ENCODE measurements around the gene RASGRP2. TPM values are rescaled to one million over a fixed set of nuclear protein-coding genes. Genes with fewer than 3 reads are reported as not detected.

RASGRP2 gene
- total and polyA plus RNA-seq, 7 donors, result 2.6 to 14.7 (median 8.0) TPM

- Histone ChIP-seq H3K9me3 (no peaks in the 10 kb centered on the region), H3K27me3 (ENCODE audit: insufficient read depth in 3 of 3, low read length in 2 of 3) (no peaks in the 10 kb centered on the region), H3K36me3 (ENCODE audit: insufficient read depth in 1 of 2, low read depth in 1 of 2) (peaks cover 34 to 100% of the 10 kb centered on the region in 2 donors), H3K4me1 (peaks cover 57% of the 10 kb centered on the region), H3K27ac (peak overlapping the region; percentile 66), H3K4me3 (no peak overlapping the region)
- intact Hi-C loops (cut with DNase I), result no loop called here
- 42 to 51% (median 45%) methylated on average over 19 of the region's 19 CpGs for WGBS, 3 donors
- peak; percentile 74 to 85 for DNase-seq
- TF ChIP-seq, protein P1, sequence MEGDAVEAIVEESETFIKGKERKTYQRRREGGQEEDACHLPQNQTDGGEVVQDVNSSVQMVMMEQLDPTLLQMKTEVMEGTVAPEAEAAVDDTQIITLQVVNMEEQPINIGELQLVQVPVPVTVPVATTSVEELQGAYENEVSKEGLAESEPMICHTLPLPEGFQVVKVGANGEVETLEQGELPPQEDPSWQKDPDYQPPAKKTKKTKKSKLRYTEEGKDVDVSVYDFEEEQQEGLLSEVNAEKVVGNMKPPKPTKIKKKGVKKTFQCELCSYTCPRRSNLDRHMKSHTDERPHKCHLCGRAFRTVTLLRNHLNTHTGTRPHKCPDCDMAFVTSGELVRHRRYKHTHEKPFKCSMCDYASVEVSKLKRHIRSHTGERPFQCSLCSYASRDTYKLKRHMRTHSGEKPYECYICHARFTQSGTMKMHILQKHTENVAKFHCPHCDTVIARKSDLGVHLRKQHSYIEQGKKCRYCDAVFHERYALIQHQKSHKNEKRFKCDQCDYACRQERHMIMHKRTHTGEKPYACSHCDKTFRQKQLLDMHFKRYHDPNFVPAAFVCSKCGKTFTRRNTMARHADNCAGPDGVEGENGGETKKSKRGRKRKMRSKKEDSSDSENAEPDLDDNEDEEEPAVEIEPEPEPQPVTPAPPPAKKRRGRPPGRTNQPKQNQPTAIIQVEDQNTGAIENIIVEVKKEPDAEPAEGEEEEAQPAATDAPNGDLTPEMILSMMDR (IDR thresholded peaks at IDR 0.05), result peak; percentile 69
- ATAC-seq, result peak in 3 of 4 donors; percentile 19 to 49 (median 32)
Observed at GRCh38 chr11:64767344-64768299, 23.7 kb upstream of the RASGRP2 start.

GRCh38 chr11:64766881-64767280 is 22.9 kb upstream of the RASGRP2 start:
- Histone ChIP-seq H3K36me3 (ENCODE audit: insufficient read depth in 1 of 2, low read depth in 1 of 2) (peaks cover 33 to 95% of the 10 kb centered on the region in 2 donors), H3K27ac (peak overlapping the region; percentile 66), H3K9me3 (no peaks in the 10 kb centered on the region), H3K4me3 (no peak overlapping the region), H3K4me1 (peaks cover 57% of the 10 kb centered on the region), H3K27me3 (ENCODE audit: insufficient read depth in 3 of 3, low read length in 2 of 3) (no peaks in the 10 kb centered on the region)
- TF ChIP-seq, protein P1 (IDR thresholded peaks at IDR 0.05), result no peak
- peak; percentile 10 to 59 for DNase-seq
- WGBS, 3 donors, result 95 to 97% (median 97%) methylated on average over 6 to 11 of the region's 11 CpGs
- no peak for ATAC-seq
- intact Hi-C loops (cut with DNase I), result no loop called here

DNA sequence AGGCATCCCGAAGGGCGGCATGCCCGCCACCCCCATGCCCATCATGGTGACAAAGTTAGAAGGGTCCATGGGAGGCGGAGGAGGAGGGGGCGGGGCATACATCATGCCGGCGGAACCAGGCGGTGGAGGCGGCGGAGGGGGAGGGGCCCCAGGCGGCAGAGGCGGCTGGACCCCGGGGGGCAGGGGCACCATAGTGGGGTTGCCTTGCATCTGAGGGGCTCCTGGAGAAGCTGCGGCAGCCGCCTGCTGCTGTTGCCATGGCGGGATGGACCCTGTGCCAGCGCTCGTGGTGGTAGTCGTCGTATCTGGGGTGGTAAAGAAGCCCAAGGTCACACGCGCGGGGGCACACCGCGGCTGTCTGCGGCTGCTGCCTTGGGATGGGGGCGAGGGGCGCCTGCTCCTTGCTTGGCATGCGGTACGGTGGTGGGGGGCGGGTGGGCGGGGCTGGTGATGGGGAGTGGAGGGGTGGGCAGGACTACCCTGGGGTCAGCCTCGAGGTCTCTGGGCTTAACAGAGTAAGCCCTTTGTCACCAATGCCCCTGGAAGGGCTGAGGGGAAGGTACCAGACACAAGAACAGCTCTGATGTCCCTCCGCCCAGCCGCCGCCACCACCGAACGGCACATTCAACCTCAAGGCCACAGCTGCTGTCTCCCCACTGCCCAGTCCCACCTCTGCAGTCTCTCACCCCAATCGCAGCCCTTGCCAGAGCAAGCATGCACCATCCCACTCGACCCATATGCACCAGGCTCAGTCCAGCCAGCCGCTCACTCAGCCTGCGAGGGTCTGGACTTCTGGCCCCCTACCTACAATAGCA is 22.1 kb upstream of the RASGRP2 start:
- H3K9me3 ChIP-seq, result no peaks in the 10 kb centered on the region
- no peaks in the 10 kb centered on the region for H3K27me3 ChIP-seq (ENCODE audit: insufficient read depth in 3 of 3, low read length in 2 of 3)
- H3K4me3 ChIP-seq, result no peak overlapping the region
- ATAC-seq, result no peak
- DNase-seq, result peak; percentile 23 to 58
- intact Hi-C loops (cut with DNase I), result no loop called here
- TF ChIP-seq, protein P1 (IDR thresholded peaks at IDR 0.05), result no peak
- 84 to 87% (median 85%) methylated on average over 13 to 42 of the region's 42 CpGs for WGBS, 3 donors
- peak overlapping the region; percentile 66 for H3K27ac ChIP-seq
- peaks cover 55% of the 10 kb centered on the region for H3K4me1 ChIP-seq
- peaks cover 33 to 87% of the 10 kb centered on the region in 2 donors for H3K36me3 ChIP-seq (ENCODE audit: insufficient read depth in 1 of 2, low read depth in 1 of 2)

DNA sequence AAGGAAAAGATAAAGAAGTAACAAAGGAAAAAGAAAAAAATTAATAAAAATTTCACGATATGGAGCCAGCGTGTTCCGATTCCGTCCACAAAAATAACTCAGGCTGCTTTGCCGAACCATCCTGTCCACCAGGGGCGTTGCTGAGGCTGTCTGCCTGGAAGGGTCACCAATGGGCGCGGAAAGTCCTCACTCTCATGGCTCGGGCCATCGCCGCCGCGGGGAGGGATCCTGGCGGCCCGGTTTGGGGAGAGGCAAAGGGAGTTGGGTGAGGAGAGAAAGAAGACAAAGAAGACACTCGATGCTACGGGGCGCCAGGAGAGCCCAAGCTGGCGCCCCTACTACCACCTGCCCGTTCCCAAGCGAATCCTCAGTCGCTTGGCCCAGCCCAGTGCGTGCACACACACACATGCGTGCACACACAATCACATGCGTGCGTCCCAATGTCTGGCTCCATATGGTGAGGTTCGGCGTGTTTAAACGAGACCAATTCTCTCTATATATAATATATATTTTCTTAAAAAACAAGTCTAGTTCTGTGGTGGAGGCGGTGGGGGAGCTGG is 21.4 kb upstream of the RASGRP2 start:
- Histone ChIP-seq H3K36me3 (ENCODE audit: insufficient read depth in 1 of 2, low read depth in 1 of 2) (peaks cover 33 to 80% of the 10 kb centered on the region in 2 donors), H3K9me3 (no peaks in the 10 kb centered on the region), H3K4me1 (peaks cover 61% of the 10 kb centered on the region), H3K27ac (peak overlapping the region; percentile 85), H3K4me3 (no peak overlapping the region), H3K27me3 (ENCODE audit: insufficient read depth in 3 of 3, low read length in 2 of 3) (no peaks in the 10 kb centered on the region)
- peak; percentile 44 to 74 for DNase-seq
- WGBS, 3 donors, result 62 to 78% (median 67%) methylated on average over 29 to 30 of the region's 30 CpGs
- ATAC-seq, result no peak
- TF ChIP-seq, protein P1 (IDR thresholded peaks at IDR 0.05), result peak; percentile 31
- intact Hi-C loops (cut with DNase I), result no loop called here

All from psoas muscle (tissue), 8 donors.